Activated naive CD4-positive, alpha-beta T cell treated with anti-CD3 and anti-CD28 coated beads, Interleukin-2, amount 50 U/mL, for 72 hours (primary cell): ENCODE measurements around the gene PLPP4. TPM values are rescaled to one million over a fixed set of nuclear protein-coding genes. Genes with fewer than 3 reads are reported as not detected.
A peak's percentile ranks its signal among the peaks of the same experiment; 100 is the strongest.

Experiments
- ATAC-seq, 2 donors: fragments of 150-1000 bp; cut with Tn5 transposase; 2 replicates each; pipeline ENCODE4 v1.10.0; 2021; ENCODE audit warnings: mild to moderate bottlenecking in 2 of 2, moderate library complexity in 2 of 2
- DNase-seq, 2 donors: peaks; one replicate each; pipeline ENCODE4 v3.0.0; 2021 to 2022; ENCODE audit warnings: low spot score in 2 of 2
- H3K27ac Mint-ChIP-seq, 2 donors: one replicate each; pipeline ENCODE4 v1.8.0; 2022; ENCODE audit warnings: mild to moderate bottlenecking in 2 of 2, mixed read lengths in 2 of 2
- H3K36me3 Mint-ChIP-seq, 2 donors: one replicate each; pipeline ENCODE4 v1.8.0; 2022; ENCODE audit warnings: mixed read lengths in 2 of 2
- H3K9me3 Mint-ChIP-seq, 2 donors: one replicate each; pipeline ENCODE4 v1.8.0; 2022; ENCODE audit warnings: mixed read lengths in 2 of 2
- total RNA-seq, 2 donors: library from RNA; stranded (reverse); gene quantifications; one replicate each; pipeline ENCODE4 v1.2.3, GENCODE V29; 2022

PLPP4 gene
- not detected for total RNA-seq

- no peak for DNase-seq
- Mint-ChIP-seq H3K27ac (no peak within 1 kb of the TSS), H3K36me3 (peaks cover 6 to 9% of the 10 kb centered on the region in 2 donors), H3K9me3 (no peaks in the 10 kb centered on the region)
- peak in 1 of 2 donors; percentile 46 for ATAC-seq
Measured at GRCh38 chr10:120456626-120457430, at the start of gene PLPP4. Gene PLPP4, plus strand, starts transcription at chr10:120457227. Its CDS starts 79 bp downstream, at chr10:120457306.

GRCh38 chr10:120409816-120410215 lies 47.2 kb upstream of the PLPP4 start:
- DNase-seq (no peak), ATAC-seq (no peak)
- Mint-ChIP-seq H3K27ac (no peak overlapping the region), H3K36me3 (peaks cover 0 to 4% of the 10 kb centered on the region in 2 donors), H3K9me3 (peaks cover 0 to 10% of the 10 kb centered on the region in 2 donors)

GRCh38 chr10:120414946-120415345 lies 42.1 kb upstream of the PLPP4 start:
- DNase-seq (no peak), ATAC-seq (no peak)
- H3K36me3 Mint-ChIP-seq: no peaks in the 10 kb centered on the region
- H3K27ac Mint-ChIP-seq: no peak overlapping the region
- H3K9me3 Mint-ChIP-seq: peaks cover 0 to 14% of the 10 kb centered on the region in 2 donors

GRCh38 chr10:120415709-120416330 lies 41.2 kb upstream of the PLPP4 start:
- Mint-ChIP-seq H3K27ac (no peak overlapping the region), H3K9me3 (peaks cover 0 to 13% of the 10 kb centered on the region in 2 donors), H3K36me3 (no peaks in the 10 kb centered on the region)
- DNase-seq (no peak), ATAC-seq (no peak)

GRCh38 chr10:120420421-120420820 lies 36.6 kb upstream of the PLPP4 start:
- peaks cover 0 to 2% of the 10 kb centered on the region in 2 donors for H3K9me3 Mint-ChIP-seq
- DNase-seq: no peak
- H3K27ac Mint-ChIP-seq: no peak overlapping the region
- no peaks in the 10 kb centered on the region for H3K36me3 Mint-ChIP-seq
- no peak for ATAC-seq

- ATAC-seq (no peak), DNase-seq (no peak)
- Mint-ChIP-seq H3K27ac (no peak overlapping the region), H3K36me3 (no peaks in the 10 kb centered on the region), H3K9me3 (peaks cover 0 to 2% of the 10 kb centered on the region in 2 donors)
Measured at GRCh38 chr10:120421250-120421649, 35.8 kb upstream of the PLPP4 start.

- no peak overlapping the region for H3K27ac Mint-ChIP-seq
- DNase-seq: no peak
- H3K9me3 Mint-ChIP-seq: peaks cover 0 to 2% of the 10 kb centered on the region in 2 donors
- ATAC-seq: no peak
- H3K36me3 Mint-ChIP-seq: no peaks in the 10 kb centered on the region
Measured at GRCh38 chr10:120422457-120422856, 34.6 kb upstream of the PLPP4 start.

GRCh38 chr10:120423431-120424197 lies 33.4 kb upstream of the PLPP4 start:
- peak; percentile 31 to 44 for ATAC-seq
- DNase-seq: peak in 1 of 2 donors; percentile 16
- Mint-ChIP-seq H3K36me3 (no peaks in the 10 kb centered on the region), H3K9me3 (peaks cover 0 to 2% of the 10 kb centered on the region in 2 donors), H3K27ac (no peak overlapping the region)

GRCh38 chr10:120424198-120424464 lies 32.9 kb upstream of the PLPP4 start:
- ATAC-seq (no peak), DNase-seq (no peak)
- Mint-ChIP-seq H3K9me3 (peaks cover 0 to 2% of the 10 kb centered on the region in 2 donors), H3K36me3 (no peaks in the 10 kb centered on the region), H3K27ac (no peak overlapping the region)

- no peaks in the 10 kb centered on the region for H3K36me3 Mint-ChIP-seq
- no peak overlapping the region for H3K27ac Mint-ChIP-seq
- DNase-seq: no peak
- ATAC-seq: no peak
- H3K9me3 Mint-ChIP-seq: peaks cover 0 to 2% of the 10 kb centered on the region in 2 donors
Measured at GRCh38 chr10:120426306-120426705, 30.7 kb upstream of the PLPP4 start.

GRCh38 chr10:120428754-120429153 lies 28.3 kb upstream of the PLPP4 start:
- Mint-ChIP-seq H3K36me3 (no peaks in the 10 kb centered on the region), H3K9me3 (peaks cover 0 to 2% of the 10 kb centered on the region in 2 donors), H3K27ac (no peak overlapping the region)
- ATAC-seq (no peak), DNase-seq (no peak)

GRCh38 chr10:120429395-120429794 lies 27.6 kb upstream of the PLPP4 start:
- Mint-ChIP-seq H3K9me3 (no peaks in the 10 kb centered on the region), H3K36me3 (no peaks in the 10 kb centered on the region), H3K27ac (no peak overlapping the region)
- ATAC-seq (no peak), DNase-seq (no peak)

GRCh38 chr10:120431251-120431651 lies 25.8 kb upstream of the PLPP4 start:
- H3K9me3 Mint-ChIP-seq: peaks cover 0 to under 1% of the 10 kb centered on the region in 2 donors
- no peak for ATAC-seq
- no peak overlapping the region for H3K27ac Mint-ChIP-seq
- no peak for DNase-seq
- H3K36me3 Mint-ChIP-seq: no peaks in the 10 kb centered on the region

- H3K36me3 Mint-ChIP-seq: no peaks in the 10 kb centered on the region
- ATAC-seq: no peak
- H3K27ac Mint-ChIP-seq: peak overlapping the region in 1 of 2 donors; percentile 13
- H3K9me3 Mint-ChIP-seq: peaks cover 0 to 7% of the 10 kb centered on the region in 2 donors
- DNase-seq: no peak
Measured at GRCh38 chr10:120432209-120432608, 24.8 kb upstream of the PLPP4 start.

- DNase-seq (no peak), ATAC-seq (no peak)
- H3K36me3 Mint-ChIP-seq: no peaks in the 10 kb centered on the region
- H3K27ac Mint-ChIP-seq: no peak overlapping the region
- peaks cover 0 to 7% of the 10 kb centered on the region in 2 donors for H3K9me3 Mint-ChIP-seq
Measured at GRCh38 chr10:120433141-120433540, 23.9 kb upstream of the PLPP4 start.

- Mint-ChIP-seq H3K36me3 (no peaks in the 10 kb centered on the region), H3K27ac (no peak overlapping the region), H3K9me3 (peaks cover 0 to 7% of the 10 kb centered on the region in 2 donors)
- ATAC-seq (no peak), DNase-seq (no peak)
Measured at GRCh38 chr10:120436439-120437112, 20.5 kb upstream of the PLPP4 start.

GRCh38 chr10:120437541-120437940 lies 19.5 kb upstream of the PLPP4 start:
- Mint-ChIP-seq H3K27ac (no peak overlapping the region), H3K36me3 (no peaks in the 10 kb centered on the region), H3K9me3 (peaks cover 0 to 7% of the 10 kb centered on the region in 2 donors)
- no peak for ATAC-seq
- DNase-seq: no peak
